IMR-90 (cell line): Measurements from ENCODE around the gene SOX8. TPM values are rescaled to one million over a fixed set of nuclear protein-coding genes. Genes with fewer than 3 reads are reported as not detected.

Experiments used
- ATAC-seq: fragments of 200-7000 bp; cut with Tn5 transposase; 2 replicates; pipeline ENCODE4 v1.9.1; 2020; ENCODE audit warnings: low read depth, mild to moderate bottlenecking, moderate library complexity
- BruUV-seq: library from RNA; stranded (reverse); fragments of 400-500 nt; replicated peaks from 2 replicates; lab custom pipeline; 2021; lab: Mats Ljungman, UMichigan
- CTCF ChIA-PET: fragments of 300-600 bp; formaldehyde crosslinking; extraction: SDS; loops from one replicate; lab custom pipeline; 2021; ENCODE audit warnings: antibody characterized with exemption; lab: Yijun Ruan, JAX
- POLR2A ChIA-PET: fragments of 300-600 bp; sonication (Branson Sonifier 250); formaldehyde crosslinking; loops from one replicate; lab custom pipeline; 2022; ENCODE audit warnings: antibody characterized with exemption; ENCODE audit not compliant: unreplicated experiment; lab: Charles Lee
- DNase-seq: peaks from one replicate; pipeline ENCODE4 v3.0.0; 2013
- H2AFZ ChIP-seq: replicated peaks from 2 replicates; pipeline ENCODE3; 2013; ENCODE audit warnings: low read length, mild to moderate bottlenecking; ENCODE audit not compliant: poor library complexity
- H2AK5ac ChIP-seq: 2 replicates; pipeline ENCODE4 v1.6.1; 2013; ENCODE audit warnings: low read depth, low read length, inconsistent platforms
- H2AK9ac ChIP-seq: replicated peaks from 2 replicates; pipeline ENCODE3; 2013; ENCODE audit warnings: mild to moderate bottlenecking, low read depth, low read length, moderate library complexity; ENCODE audit not compliant: poor library complexity
- H2BK120ac ChIP-seq: 2 replicates; pipeline ENCODE4 v1.6.1; 2013; ENCODE audit warnings: low read depth, low read length, inconsistent platforms
- H2BK15ac ChIP-seq: 3 replicates; pipeline ENCODE4 v1.6.1; 2013; ENCODE audit warnings: low read depth, low read length, inconsistent platforms
- H2BK20ac ChIP-seq: 2 replicates; pipeline ENCODE4 v1.6.1; 2013; ENCODE audit warnings: low read depth, mild to moderate bottlenecking, inconsistent platforms, low read length, moderate library complexity
- H2BK5ac ChIP-seq: 2 replicates; pipeline ENCODE4 v1.6.1; 2013; ENCODE audit warnings: mild to moderate bottlenecking, low read depth, low read length, inconsistent platforms; ENCODE audit not compliant: poor library complexity, severe bottlenecking
- H3K14ac ChIP-seq: replicated peaks from 2 replicates; pipeline ENCODE4 v1.6.1; 2013; ENCODE audit warnings: low read depth, low read length, inconsistent platforms
- H3K18ac ChIP-seq: 2 replicates; pipeline ENCODE4 v1.6.1; 2013; ENCODE audit warnings: low read depth, low read length, control low read depth
- H3K23ac ChIP-seq: 2 replicates; pipeline ENCODE4 v1.6.1; 2013; ENCODE audit warnings: low read depth, low read length, inconsistent platforms
- H3K27ac ChIP-seq: 2 replicates; pipeline ENCODE4 v1.5.1; 2013; ENCODE audit warnings: mild to moderate bottlenecking, control low read depth, low read length; ENCODE audit not compliant: insufficient read depth
- H3K27me3 ChIP-seq: 2 replicates; pipeline ENCODE4 v1.6.1; 2013; ENCODE audit warnings: low read length; ENCODE audit not compliant: control insufficient read depth, insufficient read depth
- H3K36me3 ChIP-seq: 2 replicates; pipeline ENCODE4 v1.6.1; 2013; ENCODE audit warnings: low read length, mixed read lengths; ENCODE audit not compliant: control insufficient read depth, insufficient read depth
- H3K4ac ChIP-seq: 2 replicates; pipeline ENCODE4 v1.6.1; 2013; ENCODE audit warnings: low read depth, low read length, inconsistent platforms
- H3K4me1 ChIP-seq: 2 replicates; pipeline ENCODE4 v1.6.1; 2013; ENCODE audit warnings: low read length, mixed read lengths; ENCODE audit not compliant: control insufficient read depth, insufficient read depth
- H3K4me2 ChIP-seq: 2 replicates; pipeline ENCODE4 v1.6.1; 2013; ENCODE audit warnings: low read depth, mild to moderate bottlenecking, control low read depth, low read length, moderate library complexity
- H3K4me3 ChIP-seq: 2 replicates; pipeline ENCODE4 v1.5.1; 2013; ENCODE audit warnings: low read depth, mild to moderate bottlenecking, control low read depth, low read length, moderate library complexity; ENCODE audit not compliant: insufficient read depth
- H3K56ac ChIP-seq: 2 replicates; pipeline ENCODE4 v1.6.1; 2013; ENCODE audit warnings: low read length, inconsistent platforms; ENCODE audit not compliant: insufficient read depth; ENCODE audit errors: extremely low read depth
- H3K79me1 ChIP-seq, 2 experiments: 2 replicates each; pipeline ENCODE4 v1.6.1; 2013; ENCODE audit warnings: low read length in 2 of 2, inconsistent platforms in 1 of 2, low read depth in 1 of 2
- H3K9ac ChIP-seq: 2 replicates; pipeline ENCODE4 v1.6.1; 2013; ENCODE audit warnings: low read depth, low read length, control low read depth
- H3K9me1 ChIP-seq: 2 replicates; pipeline ENCODE4 v1.6.1; 2013; ENCODE audit warnings: low read length, inconsistent platforms; ENCODE audit not compliant: insufficient read depth
- H3K9me3 ChIP-seq: 2 replicates; pipeline ENCODE4 v1.6.1; 2013; ENCODE audit warnings: low read length; ENCODE audit not compliant: control insufficient read depth, insufficient read depth
- H4K20me1 ChIP-seq: 2 replicates; pipeline ENCODE4 v1.6.1; 2013; ENCODE audit warnings: low read length, inconsistent platforms; ENCODE audit not compliant: insufficient read depth
- H4K5ac ChIP-seq: 2 replicates; pipeline ENCODE4 v1.6.1; 2013; ENCODE audit warnings: mild to moderate bottlenecking, low read depth, low read length, control low read depth
- H4K8ac ChIP-seq, 2 experiments: 2 replicates each; pipeline ENCODE4 v1.6.1; 2013; ENCODE audit warnings: low read depth in 2 of 2, low read length in 2 of 2, control low read depth in 1 of 2, inconsistent platforms in 1 of 2
- H4K91ac ChIP-seq: 2 replicates; pipeline ENCODE4 v1.6.1; 2013; ENCODE audit warnings: low read depth, low read length, inconsistent platforms; ENCODE audit not compliant: insufficient read depth
- RCOR1 ChIP-seq: IDR thresholded peaks from 2 replicates; pipeline ENCODE4 v1.6.1; 2012; ENCODE audit warnings: mild to moderate bottlenecking, low read length, improper control_type of control experiment; ENCODE audit not compliant: insufficient replicate concordance
- SMC3 ChIP-seq: fragments of 150-350 bp; IDR thresholded peaks from 2 replicates; pipeline ENCODE4 v1.6.1; 2016; ENCODE audit warnings: low read depth, mild to moderate bottlenecking, antibody characterized with exemption, low read length, moderate library complexity
- WGBS, 2 experiments: methylation state at CpG; one replicate each; pipeline versions ENCODE4 v1.1.5 to v1.1.7; 2013; ENCODE audit warnings: missing lambda C conversion rate in 2 of 2; ENCODE audit not compliant: insufficient read length in 1 of 2; ENCODE audit errors: extremely low coverage in 2 of 2; 5-methylcytosine and 5-hydroxymethylcytosine counted together
- dilution Hi-C: fragments of 300-500 bp; cut with HindIII; formaldehyde crosslinking; loops from one replicate; pipeline ENCODE4 v1.14.3; 2018; ENCODE audit warnings: low sequenced_read_pairs; ENCODE audit not compliant: unreplicated experiment
- in situ Hi-C: fragments of 300-500 bp; cut with MboI; formaldehyde crosslinking; loops from 3 replicates; pipeline ENCODE4 v1.14.3; 2019; ENCODE audit warnings: low sequenced_read_pairs, inconsistent platforms, mixed read lengths
- intact Hi-C: fragments of 100-400 bp; cut with micrococcal nuclease; formaldehyde crosslinking; loops from 2 replicates; pipeline ENCODE4 v1.10.0; 2022
- polyA plus RNA-seq, 3 experiments: library from polyadenylated mRNA; depleted of rRNA; stranded (reverse); fragments of >200 nt; gene quantifications; 2 replicates each; pipeline ENCODE4 v1.2.3, GENCODE V29; 2012; ENCODE audit warnings: low replicate concordance in 1 of 3
- total RNA-seq: library from RNA; depleted of rRNA; stranded (reverse); fragments of >200 nt; gene quantifications from 2 replicates; pipeline ENCODE4 v1.2.3, GENCODE V29; 2012
- TF ChIP-seq, protein P1 (sequence below): conservative IDR thresholded peaks from 2 replicates; pipeline ENCODE4 v1.5.1; 2012; ENCODE audit warnings: mild to moderate bottlenecking, low read depth, low read length, improper control_type of control experiment

The SOX8 gene
- total and polyA plus RNA-seq, 2 of the 4 experiments (the other 2 are of a cell fraction), result under 0.01 to 0.26 TPM

DNA sequence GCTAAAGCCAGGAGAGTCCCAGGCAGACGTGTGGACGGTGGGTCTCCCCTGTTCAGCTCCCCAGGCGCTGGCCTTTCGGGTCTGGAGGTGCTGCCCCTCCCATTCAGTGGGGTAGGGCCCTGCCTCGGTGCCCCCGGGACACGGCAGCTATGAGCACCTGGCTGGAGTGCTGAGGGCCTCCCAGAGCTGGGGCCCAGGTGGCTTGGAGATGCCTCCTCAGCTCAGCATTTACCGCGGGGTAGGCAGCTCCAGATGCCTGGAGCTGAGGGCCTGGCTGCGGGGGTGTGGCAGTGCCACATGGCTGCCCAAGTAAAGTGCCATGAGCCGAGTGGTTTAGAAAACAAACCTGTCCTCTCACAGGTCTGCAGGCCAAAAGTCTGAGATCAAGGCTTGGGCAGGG is 19.5 kb downstream of the SOX8 start:
- H3K18ac ChIP-seq, result no peak overlapping the region
- H4K5ac ChIP-seq, result no peak overlapping the region
- no peak overlapping the region for H2BK120ac ChIP-seq
- H3K4me1 ChIP-seq, result peaks cover 7% of the 10 kb centered on the region
- BruUV-seq, result no TSS peak
- H3K4me3 ChIP-seq, result no peak overlapping the region
- POLR2A ChIA-PET, result no interaction called here
- 86% methylated on average over 6 of the region's 11 CpGs; no CpG with 5 or more reads in 1 of the 2 experiments for WGBS, 2 experiments
- no peak overlapping the region for H2AK5ac ChIP-seq
- H3K79me1 ChIP-seq, result no peaks in the 10 kb centered on the region
- H3K9ac ChIP-seq, result no peak overlapping the region
- no peak overlapping the region for H2AFZ ChIP-seq
- DNase-seq, result no peak
- H2BK5ac ChIP-seq, result no peak overlapping the region
- H3K56ac ChIP-seq, result no peak overlapping the region
- no peaks in the 10 kb centered on the region for H3K9me1 ChIP-seq
- H3K9me3 ChIP-seq, result peaks cover 10% of the 10 kb centered on the region
- no peaks in the 10 kb centered on the region for H3K36me3 ChIP-seq
- H3K4me2 ChIP-seq, result no peak overlapping the region
- dilution Hi-C loops, result no loop called here
- no peak overlapping the region for H3K4ac ChIP-seq
- intact Hi-C loops, result no loop called here
- H2AK9ac ChIP-seq, result no peak overlapping the region
- no peak overlapping the region for H3K14ac ChIP-seq
- in situ Hi-C loops, result no loop called here
- no peaks in the 10 kb centered on the region; the same call in 1 of the 2 replicates for H4K20me1 ChIP-seq
- H3K27ac ChIP-seq, result no peak overlapping the region
- H2BK15ac ChIP-seq, result no peak overlapping the region
- ATAC-seq, result no peak
- CTCF ChIA-PET, result no interaction called here
- no peak overlapping the region for H4K8ac ChIP-seq
- H4K91ac ChIP-seq, result no peak overlapping the region
- H3K23ac ChIP-seq, result no peak overlapping the region
- TF ChIP-seq RCOR1 (no peak), SMC3 (no peak)
- TF ChIP-seq, protein P1, sequence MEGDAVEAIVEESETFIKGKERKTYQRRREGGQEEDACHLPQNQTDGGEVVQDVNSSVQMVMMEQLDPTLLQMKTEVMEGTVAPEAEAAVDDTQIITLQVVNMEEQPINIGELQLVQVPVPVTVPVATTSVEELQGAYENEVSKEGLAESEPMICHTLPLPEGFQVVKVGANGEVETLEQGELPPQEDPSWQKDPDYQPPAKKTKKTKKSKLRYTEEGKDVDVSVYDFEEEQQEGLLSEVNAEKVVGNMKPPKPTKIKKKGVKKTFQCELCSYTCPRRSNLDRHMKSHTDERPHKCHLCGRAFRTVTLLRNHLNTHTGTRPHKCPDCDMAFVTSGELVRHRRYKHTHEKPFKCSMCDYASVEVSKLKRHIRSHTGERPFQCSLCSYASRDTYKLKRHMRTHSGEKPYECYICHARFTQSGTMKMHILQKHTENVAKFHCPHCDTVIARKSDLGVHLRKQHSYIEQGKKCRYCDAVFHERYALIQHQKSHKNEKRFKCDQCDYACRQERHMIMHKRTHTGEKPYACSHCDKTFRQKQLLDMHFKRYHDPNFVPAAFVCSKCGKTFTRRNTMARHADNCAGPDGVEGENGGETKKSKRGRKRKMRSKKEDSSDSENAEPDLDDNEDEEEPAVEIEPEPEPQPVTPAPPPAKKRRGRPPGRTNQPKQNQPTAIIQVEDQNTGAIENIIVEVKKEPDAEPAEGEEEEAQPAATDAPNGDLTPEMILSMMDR, result no peak
- no peak overlapping the region for H2BK20ac ChIP-seq
- H3K27me3 ChIP-seq, result peaks cover 48% of the 10 kb centered on the region; the same call in 1 of the 2 replicates
